IPS-20b (cell line): ENCODE results near the gene DGUOK.

Experiments
- H3K27ac ChIP-seq: one replicate; pipeline ENCODE4 v1.5.1; 2013; ENCODE audit warnings: low read length
- H3K27me3 ChIP-seq: 2 replicates; pipeline ENCODE4 v1.6.1; 2013; ENCODE audit warnings: mild to moderate bottlenecking, low read length, inconsistent platforms; ENCODE audit not compliant: insufficient read depth
- H3K36me3 ChIP-seq: 2 replicates; pipeline ENCODE4 v1.6.1; 2013; ENCODE audit warnings: low read depth, mild to moderate bottlenecking, inconsistent platforms, low read length, moderate library complexity; ENCODE audit not compliant: insufficient read depth
- H3K4me1 ChIP-seq: 2 replicates; pipeline ENCODE4 v1.6.1; 2013; ENCODE audit warnings: mild to moderate bottlenecking, control low read depth, inconsistent platforms, low read length, moderate library complexity; ENCODE audit not compliant: insufficient read depth
- H3K4me3 ChIP-seq: 2 replicates; pipeline ENCODE4 v1.5.1; 2013; ENCODE audit warnings: mild to moderate bottlenecking, low read length, inconsistent platforms
- H3K9ac ChIP-seq: 2 replicates; pipeline ENCODE4 v1.6.1; 2013; ENCODE audit warnings: low read depth, mild to moderate bottlenecking, inconsistent platforms, low read length, moderate library complexity
- H3K9me3 ChIP-seq: 2 replicates; pipeline ENCODE4 v1.6.1; 2013; ENCODE audit warnings: mild to moderate bottlenecking, low read depth, low read length, inconsistent platforms; ENCODE audit not compliant: insufficient read depth

The DGUOK gene

GRCh38 chr2:73892631-73893329 is 33.9 kb upstream of the DGUOK start, which contains the start of gene ACTG2:
Gene ACTG2, plus strand, starts transcription at chr2:73893008. Its CDS starts 8,304 bp downstream, at chr2:73901312.
- Histone ChIP-seq H3K27me3 (no peaks in the 10 kb centered on the region), H3K9ac (peak within 1 kb of the TSS; percentile 54; the same call in 1 of the 2 replicates), H3K27ac (no peak within 1 kb of the TSS), H3K4me1 (peaks cover 5% of the 10 kb centered on the region; the same call in 1 of the 2 replicates), H3K9me3 (no peaks in the 10 kb centered on the region), H3K36me3 (no peaks in the 10 kb centered on the region), H3K4me3 (peak within 1 kb of the TSS; percentile 17; the same call in 1 of the 2 replicates)

DNA sequence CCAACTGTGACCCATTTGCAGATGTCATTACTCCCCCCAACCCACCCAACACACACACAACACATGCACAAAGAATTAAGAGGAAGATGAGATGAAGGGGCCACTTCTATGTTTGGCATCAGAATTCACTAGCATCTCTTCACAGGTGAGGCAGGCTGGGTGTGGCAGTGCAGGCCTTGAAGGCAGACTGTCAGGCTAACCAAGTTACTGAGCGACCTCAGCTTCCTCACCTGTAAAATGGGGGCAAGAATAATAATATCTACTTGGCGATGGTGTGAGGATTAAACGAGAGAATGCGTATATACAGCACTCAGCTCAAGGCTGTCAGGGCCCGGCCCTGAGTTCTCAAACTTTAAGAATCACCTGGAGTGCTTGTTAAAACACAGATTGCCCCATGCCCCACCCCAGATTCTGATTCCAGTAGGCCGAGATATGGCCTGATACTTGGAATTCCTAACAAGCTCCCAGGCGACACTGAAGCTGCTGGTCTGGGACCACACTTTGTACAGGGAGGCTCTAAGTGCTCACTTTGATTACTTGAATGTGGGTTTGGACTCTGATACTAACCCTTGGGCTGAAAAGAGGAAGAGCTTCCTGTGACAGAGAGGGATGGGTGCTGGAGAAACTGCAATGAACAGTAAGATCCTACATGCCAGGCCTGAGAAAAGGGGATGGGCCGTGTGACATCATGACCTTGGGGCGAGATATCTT is 32.8 kb upstream of the DGUOK start:
- Histone ChIP-seq H3K36me3 (no peaks in the 10 kb centered on the region), H3K4me3 (0 out of 2 replicates have a peak overlapping the region, but pooled peaks have one; percentile 17), H3K9me3 (no peaks in the 10 kb centered on the region), H3K27ac (no peak overlapping the region), H3K27me3 (no peaks in the 10 kb centered on the region), H3K4me1 (peaks cover 5% of the 10 kb centered on the region; the same call in 1 of the 2 replicates), H3K9ac (peak overlapping the region; percentile 54; the same call in 1 of the 2 replicates)

DNA sequence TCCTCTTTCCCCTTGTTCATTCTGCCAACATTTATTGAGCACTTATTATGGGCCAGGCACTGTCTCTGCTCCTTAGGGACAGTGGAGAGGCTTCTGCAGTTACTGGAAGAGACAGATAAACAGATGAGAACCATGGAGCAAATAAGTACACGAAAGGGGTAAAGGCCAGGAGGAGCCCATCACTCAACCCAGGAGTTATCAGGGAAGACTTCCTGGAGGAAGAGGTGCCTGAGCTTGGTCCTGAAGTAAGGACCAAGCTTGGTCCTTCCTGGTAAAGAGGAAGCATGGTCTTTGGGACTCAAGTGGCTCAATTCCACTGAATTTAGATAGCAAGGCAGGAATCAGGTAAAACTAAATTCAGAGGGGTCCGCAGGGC is 32.2 kb upstream of the DGUOK start:
- Histone ChIP-seq H3K9ac (no peak overlapping the region), H3K27ac (no peak overlapping the region), H3K4me1 (peaks cover 5% of the 10 kb centered on the region; the same call in 1 of the 2 replicates), H3K27me3 (no peaks in the 10 kb centered on the region), H3K4me3 (no peak overlapping the region), H3K9me3 (no peaks in the 10 kb centered on the region), H3K36me3 (no peaks in the 10 kb centered on the region)

GRCh38 chr2:73894877-73895276 is 31.8 kb upstream of the DGUOK start:
- peaks cover 5% of the 10 kb centered on the region; the same call in 1 of the 2 replicates for H3K4me1 ChIP-seq
- H3K9ac ChIP-seq, result no peak overlapping the region
- H3K27ac ChIP-seq, result no peak overlapping the region
- no peak overlapping the region for H3K4me3 ChIP-seq
- H3K36me3 ChIP-seq, result no peaks in the 10 kb centered on the region
- no peaks in the 10 kb centered on the region for H3K9me3 ChIP-seq
- no peaks in the 10 kb centered on the region for H3K27me3 ChIP-seq

DNA sequence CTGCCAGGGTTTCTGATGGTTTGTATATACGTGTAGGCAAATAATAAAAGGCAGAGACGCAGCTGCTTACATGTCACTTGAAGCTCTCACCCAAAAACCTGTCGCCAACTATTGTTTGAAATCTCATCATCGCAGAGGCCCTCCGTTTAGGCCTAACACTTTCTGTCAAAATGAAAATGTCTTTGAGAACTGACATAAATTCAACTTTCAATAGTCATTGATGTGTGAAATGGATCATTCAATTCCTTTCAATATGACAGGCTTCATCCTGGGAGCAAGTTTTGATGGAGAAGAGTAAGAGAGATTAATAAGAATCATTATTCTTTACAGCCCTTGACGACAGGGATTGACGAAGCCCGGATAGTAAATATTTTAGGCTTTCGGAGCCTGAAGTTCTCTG is 31.2 kb upstream of the DGUOK start:
- Histone ChIP-seq H3K27ac (no peak overlapping the region), H3K4me3 (no peak overlapping the region), H3K27me3 (no peaks in the 10 kb centered on the region), H3K36me3 (no peaks in the 10 kb centered on the region), H3K4me1 (peaks cover 5% of the 10 kb centered on the region; the same call in 1 of the 2 replicates), H3K9ac (no peak overlapping the region), H3K9me3 (no peaks in the 10 kb centered on the region)

DNA sequence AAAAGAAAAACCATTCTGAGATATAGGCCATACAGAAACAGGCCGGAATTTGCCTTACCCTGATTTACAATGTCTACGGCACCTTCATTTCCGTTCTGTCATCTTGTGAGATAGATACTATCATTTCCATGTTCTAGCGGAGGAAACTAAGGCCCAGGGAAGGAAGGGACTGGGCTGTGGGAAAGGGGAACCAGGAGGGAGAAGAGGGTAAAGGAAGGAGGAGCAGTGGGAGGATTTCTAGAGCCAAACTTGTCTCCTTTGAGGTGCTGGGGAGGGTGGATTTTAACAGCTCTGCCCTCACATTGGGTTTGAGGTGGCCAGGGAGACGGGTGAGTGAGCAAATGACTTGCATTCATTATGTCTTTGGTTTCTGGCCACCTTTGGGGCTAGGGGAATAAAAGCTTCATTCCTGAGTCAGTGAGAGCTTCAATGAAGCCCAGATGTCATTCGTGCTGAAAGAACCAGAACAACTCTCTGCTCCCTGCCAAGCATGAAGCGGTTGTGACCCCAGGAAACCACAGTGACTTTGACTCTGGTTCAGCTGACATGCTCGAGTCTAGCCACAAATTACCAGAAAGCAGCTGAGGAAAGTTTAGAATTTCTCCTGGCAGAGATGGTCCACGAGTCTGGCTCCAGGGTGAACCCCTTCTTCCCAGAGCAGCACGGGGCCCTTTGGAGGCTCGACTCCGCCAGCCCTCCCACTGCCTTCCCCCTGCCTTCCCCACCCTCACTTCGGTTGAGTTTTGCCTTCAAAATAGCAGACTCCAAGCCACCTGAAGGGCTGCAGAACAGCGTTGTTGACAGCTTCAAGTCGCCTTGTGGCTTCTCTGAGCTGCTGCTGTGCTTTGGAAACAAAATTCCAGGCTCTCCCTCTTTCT is 30.1 kb upstream of the DGUOK start:
- H3K36me3 ChIP-seq, result no peaks in the 10 kb centered on the region
- no peaks in the 10 kb centered on the region for H3K9me3 ChIP-seq
- H3K27me3 ChIP-seq, result no peaks in the 10 kb centered on the region
- H3K4me1 ChIP-seq, result peaks cover 5% of the 10 kb centered on the region; the same call in 1 of the 2 replicates
- H3K27ac ChIP-seq, result no peak overlapping the region
- no peak overlapping the region for H3K4me3 ChIP-seq
- no peak overlapping the region for H3K9ac ChIP-seq

- Histone ChIP-seq H3K4me3 (no peak overlapping the region), H3K4me1 (peaks cover 5% of the 10 kb centered on the region; the same call in 1 of the 2 replicates), H3K36me3 (no peaks in the 10 kb centered on the region), H3K9ac (no peak overlapping the region), H3K27me3 (no peaks in the 10 kb centered on the region), H3K27ac (no peak overlapping the region), H3K9me3 (no peaks in the 10 kb centered on the region)
Measured at GRCh38 chr2:73897240-73897583, 29.5 kb upstream of the DGUOK start.

- no peaks in the 10 kb centered on the region for H3K9me3 ChIP-seq
- H3K27me3 ChIP-seq, result no peaks in the 10 kb centered on the region
- no peak overlapping the region for H3K4me3 ChIP-seq
- H3K36me3 ChIP-seq, result no peaks in the 10 kb centered on the region
- no peak overlapping the region for H3K9ac ChIP-seq
- H3K27ac ChIP-seq, result no peak overlapping the region
- peaks cover 2% of the 10 kb centered on the region; the same call in 1 of the 2 replicates for H3K4me1 ChIP-seq
Measured at GRCh38 chr2:73897934-73898333, 28.7 kb upstream of the DGUOK start.

DNA sequence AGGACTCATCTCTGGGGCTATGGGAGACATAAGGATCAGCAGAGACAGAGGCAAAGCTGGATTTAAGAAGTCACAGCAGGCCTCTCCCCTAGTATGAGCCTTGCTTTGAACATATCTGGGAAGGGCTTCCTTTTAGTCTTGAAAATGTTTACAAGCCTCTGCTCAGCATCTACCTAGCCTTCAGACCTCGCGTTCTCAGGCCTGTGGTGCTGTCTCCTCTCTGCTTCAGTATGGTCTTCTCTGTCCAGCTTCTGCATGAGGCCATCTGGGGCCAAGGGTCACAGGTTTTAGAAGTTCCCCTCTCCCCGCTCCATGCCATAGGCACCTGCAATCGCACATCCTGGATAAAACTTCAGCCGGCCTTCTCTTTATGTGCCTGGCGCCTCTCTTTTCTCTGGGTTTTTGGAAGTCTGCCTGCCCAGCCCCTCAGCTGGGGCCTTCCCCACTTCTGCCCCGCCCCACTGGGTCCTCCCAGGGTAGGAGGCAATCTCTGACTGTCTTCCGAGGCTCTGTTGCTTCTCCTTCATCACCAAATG is 26.8 kb upstream of the DGUOK start:
- Histone ChIP-seq H3K36me3 (no peaks in the 10 kb centered on the region), H3K27ac (no peak overlapping the region), H3K9ac (no peak overlapping the region), H3K27me3 (no peaks in the 10 kb centered on the region), H3K4me3 (no peak overlapping the region), H3K9me3 (no peaks in the 10 kb centered on the region), H3K4me1 (no peaks in the 10 kb centered on the region)

- Histone ChIP-seq H3K4me1 (no peaks in the 10 kb centered on the region), H3K27me3 (no peaks in the 10 kb centered on the region), H3K27ac (no peak overlapping the region), H3K9ac (no peak overlapping the region), H3K36me3 (no peaks in the 10 kb centered on the region), H3K4me3 (no peak overlapping the region), H3K9me3 (no peaks in the 10 kb centered on the region)
Measured at GRCh38 chr2:73901143-73901542, 25.5 kb upstream of the DGUOK start.

DNA sequence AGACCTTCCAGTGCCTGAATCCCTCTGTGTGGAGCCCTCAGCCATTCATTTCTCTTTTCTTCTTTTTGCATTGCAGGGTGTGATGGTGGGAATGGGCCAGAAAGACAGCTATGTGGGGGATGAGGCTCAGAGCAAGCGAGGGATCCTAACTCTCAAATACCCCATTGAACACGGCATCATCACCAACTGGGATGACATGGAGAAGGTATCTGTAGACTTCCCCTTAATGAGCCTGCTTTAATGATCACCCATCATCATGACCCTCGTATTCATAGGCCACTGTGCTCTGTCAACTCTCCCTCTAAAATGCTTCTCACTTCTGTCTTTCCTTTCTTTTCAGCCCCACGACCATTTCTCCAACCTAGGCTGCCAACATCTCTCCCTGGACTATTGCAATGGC is 24.4 kb upstream of the DGUOK start:
- Histone ChIP-seq H3K27ac (no peak overlapping the region), H3K27me3 (no peaks in the 10 kb centered on the region), H3K9me3 (no peaks in the 10 kb centered on the region), H3K4me1 (no peaks in the 10 kb centered on the region), H3K36me3 (no peaks in the 10 kb centered on the region), H3K9ac (no peak overlapping the region), H3K4me3 (no peak overlapping the region)
